Measurements from ENCODE around the gene LPO.

DNA sequence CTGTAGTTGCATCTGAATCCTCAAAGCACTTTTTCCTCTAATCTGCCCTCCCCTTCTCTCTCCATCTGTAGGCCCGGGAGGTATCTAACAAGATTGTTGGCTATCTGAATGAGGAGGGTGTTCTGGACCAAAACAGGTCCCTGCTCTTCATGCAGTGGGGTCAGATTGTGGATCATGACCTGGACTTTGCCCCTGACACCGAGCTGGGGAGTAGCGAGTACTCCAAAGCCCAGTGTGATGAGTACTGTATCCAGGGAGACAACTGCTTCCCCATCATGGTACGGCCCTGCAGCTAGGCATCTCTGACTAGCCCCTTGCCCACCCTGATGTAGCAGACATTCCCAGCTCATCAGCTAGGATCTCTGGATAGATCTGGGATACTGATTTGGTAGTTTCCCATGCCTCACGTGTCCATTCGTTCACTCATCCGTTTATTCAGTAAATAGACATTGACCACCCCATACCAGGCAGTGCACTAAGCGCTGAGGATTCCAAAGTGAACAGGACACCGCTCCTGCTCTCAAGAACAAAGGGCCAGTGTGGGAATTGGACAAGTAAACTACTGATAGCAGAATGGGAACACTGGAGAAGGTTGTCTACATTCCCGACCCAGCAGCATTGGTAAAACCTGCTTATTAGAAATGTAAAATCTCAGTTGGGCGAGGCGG, 12.1 kb downstream of the LPO start:
- TF ChIP-seq, protein P1, sequence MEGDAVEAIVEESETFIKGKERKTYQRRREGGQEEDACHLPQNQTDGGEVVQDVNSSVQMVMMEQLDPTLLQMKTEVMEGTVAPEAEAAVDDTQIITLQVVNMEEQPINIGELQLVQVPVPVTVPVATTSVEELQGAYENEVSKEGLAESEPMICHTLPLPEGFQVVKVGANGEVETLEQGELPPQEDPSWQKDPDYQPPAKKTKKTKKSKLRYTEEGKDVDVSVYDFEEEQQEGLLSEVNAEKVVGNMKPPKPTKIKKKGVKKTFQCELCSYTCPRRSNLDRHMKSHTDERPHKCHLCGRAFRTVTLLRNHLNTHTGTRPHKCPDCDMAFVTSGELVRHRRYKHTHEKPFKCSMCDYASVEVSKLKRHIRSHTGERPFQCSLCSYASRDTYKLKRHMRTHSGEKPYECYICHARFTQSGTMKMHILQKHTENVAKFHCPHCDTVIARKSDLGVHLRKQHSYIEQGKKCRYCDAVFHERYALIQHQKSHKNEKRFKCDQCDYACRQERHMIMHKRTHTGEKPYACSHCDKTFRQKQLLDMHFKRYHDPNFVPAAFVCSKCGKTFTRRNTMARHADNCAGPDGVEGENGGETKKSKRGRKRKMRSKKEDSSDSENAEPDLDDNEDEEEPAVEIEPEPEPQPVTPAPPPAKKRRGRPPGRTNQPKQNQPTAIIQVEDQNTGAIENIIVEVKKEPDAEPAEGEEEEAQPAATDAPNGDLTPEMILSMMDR (IDR thresholded peaks at IDR 0.05), result no peak
- TF ChIP-seq, protein P2, sequence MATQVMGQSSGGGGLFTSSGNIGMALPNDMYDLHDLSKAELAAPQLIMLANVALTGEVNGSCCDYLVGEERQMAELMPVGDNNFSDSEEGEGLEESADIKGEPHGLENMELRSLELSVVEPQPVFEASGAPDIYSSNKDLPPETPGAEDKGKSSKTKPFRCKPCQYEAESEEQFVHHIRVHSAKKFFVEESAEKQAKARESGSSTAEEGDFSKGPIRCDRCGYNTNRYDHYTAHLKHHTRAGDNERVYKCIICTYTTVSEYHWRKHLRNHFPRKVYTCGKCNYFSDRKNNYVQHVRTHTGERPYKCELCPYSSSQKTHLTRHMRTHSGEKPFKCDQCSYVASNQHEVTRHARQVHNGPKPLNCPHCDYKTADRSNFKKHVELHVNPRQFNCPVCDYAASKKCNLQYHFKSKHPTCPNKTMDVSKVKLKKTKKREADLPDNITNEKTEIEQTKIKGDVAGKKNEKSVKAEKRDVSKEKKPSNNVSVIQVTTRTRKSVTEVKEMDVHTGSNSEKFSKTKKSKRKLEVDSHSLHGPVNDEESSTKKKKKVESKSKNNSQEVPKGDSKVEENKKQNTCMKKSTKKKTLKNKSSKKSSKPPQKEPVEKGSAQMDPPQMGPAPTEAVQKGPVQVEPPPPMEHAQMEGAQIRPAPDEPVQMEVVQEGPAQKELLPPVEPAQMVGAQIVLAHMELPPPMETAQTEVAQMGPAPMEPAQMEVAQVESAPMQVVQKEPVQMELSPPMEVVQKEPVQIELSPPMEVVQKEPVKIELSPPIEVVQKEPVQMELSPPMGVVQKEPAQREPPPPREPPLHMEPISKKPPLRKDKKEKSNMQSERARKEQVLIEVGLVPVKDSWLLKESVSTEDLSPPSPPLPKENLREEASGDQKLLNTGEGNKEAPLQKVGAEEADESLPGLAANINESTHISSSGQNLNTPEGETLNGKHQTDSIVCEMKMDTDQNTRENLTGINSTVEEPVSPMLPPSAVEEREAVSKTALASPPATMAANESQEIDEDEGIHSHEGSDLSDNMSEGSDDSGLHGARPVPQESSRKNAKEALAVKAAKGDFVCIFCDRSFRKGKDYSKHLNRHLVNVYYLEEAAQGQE (IDR thresholded peaks at IDR 0.05; ENCODE audit: insufficient read depth in 1 of 2, low read depth in 2 of 2, low read length in 1 of 2), result no peak
- no peak for TF ChIP-seq POLR2AphosphoS5 (IDR thresholded peaks at IDR 0.05; ENCODE audit: low read depth, low read length)

Measured in Panc1 (cell line).